ENCODE results near the gene TPR. TPM values are rescaled to one million over a fixed set of nuclear protein-coding genes. Genes with fewer than 3 reads are reported as not detected.

TPR gene
- total and polyA plus RNA-seq, 12 donors: 15.2 to 80.4 (median 62.9) TPM

DNA sequence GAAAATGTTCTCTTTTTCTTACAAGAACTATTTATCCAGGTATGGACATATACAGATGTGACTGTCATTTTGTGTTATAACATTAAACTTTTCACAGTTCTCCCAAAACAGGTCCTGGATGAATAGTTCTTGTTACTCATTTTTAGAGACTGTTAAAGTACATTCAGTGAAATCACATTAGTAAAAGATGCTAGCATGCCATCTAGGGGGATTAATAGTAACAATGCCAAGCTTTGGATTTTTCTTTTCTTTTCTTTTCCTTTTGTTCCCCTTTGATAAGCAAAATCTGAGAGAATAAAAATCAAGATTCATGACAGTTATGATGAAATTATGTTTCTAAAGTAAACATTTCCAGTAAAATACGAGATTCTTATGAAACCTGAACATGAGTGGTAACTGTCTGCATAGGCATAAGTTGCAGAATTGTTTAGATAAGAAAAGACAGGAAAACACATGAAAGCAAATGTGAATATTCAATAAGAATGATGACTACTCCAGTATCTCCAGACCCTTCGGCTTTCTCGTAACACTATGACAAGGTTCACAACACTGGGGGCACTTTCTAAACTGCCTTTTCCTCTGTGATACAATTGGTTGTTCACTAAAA is 77.5 kb downstream of the TPR start:
- ATAC-seq (no peak), DNase-seq (no peak)
- H3K9me3 ChIP-seq: no peaks in the 10 kb centered on the region
- TF ChIP-seq, protein P1, sequence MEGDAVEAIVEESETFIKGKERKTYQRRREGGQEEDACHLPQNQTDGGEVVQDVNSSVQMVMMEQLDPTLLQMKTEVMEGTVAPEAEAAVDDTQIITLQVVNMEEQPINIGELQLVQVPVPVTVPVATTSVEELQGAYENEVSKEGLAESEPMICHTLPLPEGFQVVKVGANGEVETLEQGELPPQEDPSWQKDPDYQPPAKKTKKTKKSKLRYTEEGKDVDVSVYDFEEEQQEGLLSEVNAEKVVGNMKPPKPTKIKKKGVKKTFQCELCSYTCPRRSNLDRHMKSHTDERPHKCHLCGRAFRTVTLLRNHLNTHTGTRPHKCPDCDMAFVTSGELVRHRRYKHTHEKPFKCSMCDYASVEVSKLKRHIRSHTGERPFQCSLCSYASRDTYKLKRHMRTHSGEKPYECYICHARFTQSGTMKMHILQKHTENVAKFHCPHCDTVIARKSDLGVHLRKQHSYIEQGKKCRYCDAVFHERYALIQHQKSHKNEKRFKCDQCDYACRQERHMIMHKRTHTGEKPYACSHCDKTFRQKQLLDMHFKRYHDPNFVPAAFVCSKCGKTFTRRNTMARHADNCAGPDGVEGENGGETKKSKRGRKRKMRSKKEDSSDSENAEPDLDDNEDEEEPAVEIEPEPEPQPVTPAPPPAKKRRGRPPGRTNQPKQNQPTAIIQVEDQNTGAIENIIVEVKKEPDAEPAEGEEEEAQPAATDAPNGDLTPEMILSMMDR (IDR thresholded peaks at IDR 0.05): no peak
- intact Hi-C loops (cut with DNase I): no loop called here
- H3K4me3 ChIP-seq: no peak overlapping the region
- 79 to 83% methylated on average over 3 of the region's 3 CpGs for WGBS, 2 donors
- H3K27me3 ChIP-seq: no peaks in the 10 kb centered on the region
- peaks cover 0 to 5% (median 0%) of the 10 kb centered on the region in 9 donors for H3K4me1 ChIP-seq
- no peaks in the 10 kb centered on the region for H3K36me3 ChIP-seq
- H3K27ac ChIP-seq: no peak overlapping the region

- peaks cover 0 to 4% (median 0%) of the 10 kb centered on the region in 7 donors for H3K27me3 ChIP-seq
- 36 to 56% methylated on average over 3 of the region's 3 CpGs for WGBS, 2 donors
- intact Hi-C loops (cut with DNase I): no loop called here
- DNase-seq (no peak), ATAC-seq (no peak)
- H3K4me3 ChIP-seq: no peak within 1 kb of the TSS
- TF ChIP-seq, protein P1 (IDR thresholded peaks at IDR 0.05): no peak
- H3K9me3 ChIP-seq: no peaks in the 10 kb centered on the region
- H3K4me1 ChIP-seq: peaks cover 0 to 5% (median 0%) of the 10 kb centered on the region in 9 donors
- H3K36me3 ChIP-seq: no peaks in the 10 kb centered on the region
- H3K27ac ChIP-seq: no peak within 1 kb of the TSS
Measured at GRCh38 chr1:186295980-186296379, 79.1 kb downstream of the TPR start, which contains the start of gene PRG4. Gene PRG4, plus strand, starts transcription at chr1:186296279.

GRCh38 chr1:186292875-186293274 is 82.2 kb downstream of the TPR start:
- TF ChIP-seq, protein P1 (IDR thresholded peaks at IDR 0.05): no peak
- 61 to 62% methylated on average over 1 of the region's 1 CpG for WGBS, 2 donors
- Histone ChIP-seq H3K27me3 (peaks cover 0 to 4% (median 0%) of the 10 kb centered on the region in 7 donors), H3K4me1 (no peaks in the 10 kb centered on the region), H3K27ac (no peak overlapping the region), H3K36me3 (no peaks in the 10 kb centered on the region), H3K4me3 (no peak overlapping the region), H3K9me3 (no peaks in the 10 kb centered on the region)
- ATAC-seq: no peak
- intact Hi-C loops (cut with DNase I): no loop called here
- DNase-seq: no peak

GRCh38 chr1:186291271-186291670 is 83.8 kb downstream of the TPR start:
- H3K27ac ChIP-seq: no peak overlapping the region
- WGBS, 2 donors: 55 to 59% methylated on average over 2 of the region's 2 CpGs
- DNase-seq (no peak), ATAC-seq (no peak)
- H3K9me3 ChIP-seq: no peaks in the 10 kb centered on the region
- no peak overlapping the region for H3K4me3 ChIP-seq
- no peaks in the 10 kb centered on the region for H3K36me3 ChIP-seq
- TF ChIP-seq, protein P1 (IDR thresholded peaks at IDR 0.05): no peak
- H3K4me1 ChIP-seq: no peaks in the 10 kb centered on the region
- intact Hi-C loops (cut with DNase I): no loop called here
- H3K27me3 ChIP-seq: peaks cover 0 to 4% (median 0%) of the 10 kb centered on the region in 7 donors
